Measurements from ENCODE around the gene SMC5.

Gene SMC5

DNA sequence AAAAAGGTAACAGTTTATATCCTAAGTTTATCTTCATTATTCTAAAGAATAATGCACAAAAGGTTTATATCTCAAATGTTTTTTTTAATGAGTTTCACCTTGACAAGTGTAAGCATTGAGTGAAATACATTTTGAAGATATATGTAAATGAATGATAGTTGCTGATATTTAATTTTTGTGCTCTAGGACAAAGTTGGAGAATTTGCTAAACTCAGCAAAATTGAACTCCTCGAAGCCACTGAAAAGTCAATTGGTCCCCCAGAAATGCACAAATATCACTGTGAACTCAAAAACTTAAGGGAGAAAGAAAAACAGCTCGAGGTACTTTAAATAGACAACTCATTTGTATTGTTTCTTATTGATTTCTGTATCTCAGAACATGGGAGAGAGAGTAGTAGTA is 19.5 kb downstream of the SMC5 start:
- Histone ChIP-seq H3K9ac (ENCODE audit: low read length) (no peak overlapping the region), H3K4me3 (ENCODE audit: low read length) (no peak overlapping the region), H3K27me3 (ENCODE audit: low read depth, low read length) (no peaks in the 10 kb centered on the region), H3K27ac (ENCODE audit: low read length) (no peak overlapping the region), H3K36me3 (replicated peaks; ENCODE audit: low read depth, low read length) (peaks cover 35% of the 10 kb centered on the region), H3K79me2 (ENCODE audit: low read length) (peaks cover 22% of the 10 kb centered on the region; the same call in 1 of the 2 replicates), H4K20me1 (ENCODE audit: insufficient read depth, low read length) (peaks cover 6% of the 10 kb centered on the region; the same call in 1 of the 2 replicates), H2AFZ (ENCODE audit: low read depth, low read length) (no peak overlapping the region), H3K4me2 (ENCODE audit: low read length) (no peak overlapping the region), H3K9me3 (ENCODE audit: insufficient read depth, low read length) (no peaks in the 10 kb centered on the region), H3K4me1 (ENCODE audit: low read length) (no peaks in the 10 kb centered on the region)
- TF ChIP-seq EZH2phosphoT487 (IDR thresholded peaks at IDR 0.05; ENCODE audit: low read depth): no peak
- TF ChIP-seq, protein P1, sequence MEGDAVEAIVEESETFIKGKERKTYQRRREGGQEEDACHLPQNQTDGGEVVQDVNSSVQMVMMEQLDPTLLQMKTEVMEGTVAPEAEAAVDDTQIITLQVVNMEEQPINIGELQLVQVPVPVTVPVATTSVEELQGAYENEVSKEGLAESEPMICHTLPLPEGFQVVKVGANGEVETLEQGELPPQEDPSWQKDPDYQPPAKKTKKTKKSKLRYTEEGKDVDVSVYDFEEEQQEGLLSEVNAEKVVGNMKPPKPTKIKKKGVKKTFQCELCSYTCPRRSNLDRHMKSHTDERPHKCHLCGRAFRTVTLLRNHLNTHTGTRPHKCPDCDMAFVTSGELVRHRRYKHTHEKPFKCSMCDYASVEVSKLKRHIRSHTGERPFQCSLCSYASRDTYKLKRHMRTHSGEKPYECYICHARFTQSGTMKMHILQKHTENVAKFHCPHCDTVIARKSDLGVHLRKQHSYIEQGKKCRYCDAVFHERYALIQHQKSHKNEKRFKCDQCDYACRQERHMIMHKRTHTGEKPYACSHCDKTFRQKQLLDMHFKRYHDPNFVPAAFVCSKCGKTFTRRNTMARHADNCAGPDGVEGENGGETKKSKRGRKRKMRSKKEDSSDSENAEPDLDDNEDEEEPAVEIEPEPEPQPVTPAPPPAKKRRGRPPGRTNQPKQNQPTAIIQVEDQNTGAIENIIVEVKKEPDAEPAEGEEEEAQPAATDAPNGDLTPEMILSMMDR (IDR thresholded peaks at IDR 0.05; ENCODE audit: low read depth, low read length): no peak

DNA sequence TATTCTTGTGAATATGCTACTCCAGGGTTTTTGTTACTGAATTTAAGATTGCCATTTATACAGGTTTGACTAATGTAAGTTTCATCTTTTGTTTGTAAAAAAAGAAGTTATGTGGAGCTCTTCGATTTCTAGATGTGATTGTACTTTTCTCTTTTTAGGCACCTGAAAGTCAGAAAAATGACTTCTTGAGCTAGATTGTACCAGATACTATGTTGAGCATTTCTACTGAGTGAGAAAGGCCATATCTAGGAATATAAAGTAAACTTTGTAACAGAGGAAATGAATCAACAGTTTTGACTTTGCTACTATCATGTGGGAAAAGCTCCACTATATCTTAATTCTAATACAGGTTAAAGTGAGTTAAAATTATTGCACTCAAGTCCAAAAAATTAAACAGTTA is 25.1 kb downstream of the SMC5 start:
- Histone ChIP-seq H3K79me2 (ENCODE audit: low read length) (0 out of 2 replicates have a peak, but pooled peaks cover 4% of the 10 kb centered on the region), H3K4me2 (ENCODE audit: low read length) (no peak overlapping the region), H3K9ac (ENCODE audit: low read length) (no peak overlapping the region), H2AFZ (ENCODE audit: low read depth, low read length) (no peak overlapping the region), H3K27me3 (ENCODE audit: low read depth, low read length) (no peaks in the 10 kb centered on the region), H4K20me1 (ENCODE audit: insufficient read depth, low read length) (no peaks in the 10 kb centered on the region), H3K4me1 (ENCODE audit: low read length) (peaks cover 5% of the 10 kb centered on the region), H3K27ac (ENCODE audit: low read length) (no peak overlapping the region), H3K36me3 (replicated peaks; ENCODE audit: low read depth, low read length) (peaks cover 39% of the 10 kb centered on the region), H3K9me3 (ENCODE audit: insufficient read depth, low read length) (no peaks in the 10 kb centered on the region), H3K4me3 (ENCODE audit: low read length) (no peak overlapping the region)
- TF ChIP-seq EZH2phosphoT487 (IDR thresholded peaks at IDR 0.05; ENCODE audit: low read depth): no peak
- TF ChIP-seq, protein P1 (IDR thresholded peaks at IDR 0.05; ENCODE audit: low read depth, low read length): no peak

DNA sequence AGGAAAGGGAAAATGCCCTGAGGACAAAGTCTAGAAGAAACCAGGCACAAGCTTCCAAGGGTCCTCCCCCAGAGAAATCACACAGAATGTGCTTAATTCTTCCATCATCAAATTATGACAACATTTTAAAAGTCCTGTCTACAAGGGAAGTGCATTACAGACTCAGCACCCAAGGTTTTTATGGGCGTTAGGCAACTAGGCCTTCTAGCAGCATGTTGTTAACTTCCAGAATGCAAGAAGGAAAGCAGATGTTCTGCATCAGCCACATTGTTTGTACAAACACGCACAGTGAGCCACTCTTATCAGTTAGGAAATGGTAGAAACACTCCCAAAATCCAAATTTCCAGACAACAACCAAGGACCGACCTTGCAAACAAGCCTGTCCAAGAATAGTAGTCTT is 26.5 kb downstream of the SMC5 start:
- Histone ChIP-seq H3K4me1 (ENCODE audit: low read length) (peaks cover 5% of the 10 kb centered on the region), H3K36me3 (replicated peaks; ENCODE audit: low read depth, low read length) (peaks cover 36% of the 10 kb centered on the region), H3K9me3 (ENCODE audit: insufficient read depth, low read length) (no peaks in the 10 kb centered on the region), H3K4me3 (ENCODE audit: low read length) (no peak overlapping the region), H3K4me2 (ENCODE audit: low read length) (no peak overlapping the region), H3K79me2 (ENCODE audit: low read length) (0 out of 2 replicates have a peak, but pooled peaks cover 4% of the 10 kb centered on the region), H3K27ac (ENCODE audit: low read length) (no peak overlapping the region), H3K27me3 (ENCODE audit: low read depth, low read length) (no peaks in the 10 kb centered on the region), H3K9ac (ENCODE audit: low read length) (no peak overlapping the region), H4K20me1 (ENCODE audit: insufficient read depth, low read length) (no peaks in the 10 kb centered on the region), H2AFZ (ENCODE audit: low read depth, low read length) (no peak overlapping the region)
- TF ChIP-seq, protein P1 (IDR thresholded peaks at IDR 0.05; ENCODE audit: low read depth, low read length): no peak
- no peak for TF ChIP-seq EZH2phosphoT487 (IDR thresholded peaks at IDR 0.05; ENCODE audit: low read depth)

DNA sequence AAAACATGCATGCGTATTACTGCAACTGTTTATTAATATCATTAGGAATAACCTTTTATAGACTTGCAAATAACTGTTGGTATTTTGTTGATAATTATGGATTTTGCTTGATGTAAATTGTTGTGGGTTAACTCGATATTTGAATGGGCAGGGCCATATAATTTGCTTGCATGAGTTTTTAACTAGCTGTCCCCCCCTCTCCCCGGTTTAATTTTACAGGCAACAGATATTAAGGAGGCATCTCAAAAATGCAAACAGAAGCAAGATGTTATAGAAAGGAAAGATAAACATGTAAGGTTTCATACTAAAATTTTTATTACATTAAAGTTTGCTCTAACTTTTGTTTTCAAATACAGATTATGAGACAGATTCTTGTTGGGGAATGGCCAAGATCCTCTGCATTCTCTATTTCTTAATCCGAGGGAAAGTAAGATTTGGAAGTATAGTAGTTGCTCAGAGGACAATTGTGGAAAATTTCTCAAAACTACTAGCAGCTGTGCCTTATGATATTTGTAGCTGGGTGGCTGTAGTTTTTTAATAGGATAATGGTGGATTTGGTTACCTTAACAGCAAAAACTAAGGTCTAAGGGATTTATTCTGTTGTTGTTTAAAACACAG is 27.3 kb downstream of the SMC5 start:
- Histone ChIP-seq H3K9me3 (ENCODE audit: insufficient read depth, low read length) (no peaks in the 10 kb centered on the region), H3K79me2 (ENCODE audit: low read length) (0 out of 2 replicates have a peak, but pooled peaks cover 4% of the 10 kb centered on the region), H3K9ac (ENCODE audit: low read length) (no peak overlapping the region), H3K4me3 (ENCODE audit: low read length) (no peak overlapping the region), H4K20me1 (ENCODE audit: insufficient read depth, low read length) (no peaks in the 10 kb centered on the region), H2AFZ (ENCODE audit: low read depth, low read length) (no peak overlapping the region), H3K27me3 (ENCODE audit: low read depth, low read length) (no peaks in the 10 kb centered on the region), H3K4me1 (ENCODE audit: low read length) (peaks cover 5% of the 10 kb centered on the region), H3K4me2 (ENCODE audit: low read length) (no peak overlapping the region), H3K27ac (ENCODE audit: low read length) (no peak overlapping the region), H3K36me3 (replicated peaks; ENCODE audit: low read depth, low read length) (peaks cover 37% of the 10 kb centered on the region)
- TF ChIP-seq, protein P1 (IDR thresholded peaks at IDR 0.05; ENCODE audit: low read depth, low read length): no peak
- TF ChIP-seq EZH2phosphoT487 (IDR thresholded peaks at IDR 0.05; ENCODE audit: low read depth): no peak
